Stromal cell of bone marrow (primary cell): ENCODE results near the gene MBD3L4.
A peak's percentile ranks its signal among the peaks of the same experiment; 100 is the strongest.
"Not testable (repeated sequence)": the region's sequence is repeated elsewhere in the genome, so short reads cannot be mapped to it uniquely, and the experiment has no call there.

Experiments used
- DNase-seq: peaks from one replicate; pipeline ENCODE4 v3.0.0-alpha.2; 2012; ENCODE audit warnings: low read depth

The MBD3L4 gene

DNA sequence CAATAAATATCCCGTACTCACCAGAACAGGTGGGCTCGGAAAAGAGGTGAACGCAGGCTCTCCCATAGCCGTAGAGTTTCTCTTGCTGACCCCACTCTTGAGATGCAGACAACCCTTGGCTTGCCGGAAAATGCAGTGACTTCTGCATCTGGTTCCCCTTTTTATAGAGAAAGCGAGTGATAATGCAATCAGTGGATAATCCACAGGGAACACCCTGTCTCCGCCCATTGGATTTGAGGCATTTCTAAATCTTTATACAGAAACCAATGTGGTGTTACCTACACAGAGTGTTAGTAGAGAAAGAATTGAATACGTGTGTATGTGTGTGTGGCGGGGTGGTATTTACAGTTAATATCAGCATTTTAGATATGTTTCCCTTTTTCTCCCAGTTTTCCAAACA is at the start of gene MBD3L4:
Gene MBD3L4 (minus strand): TSS at position 101 of the 400 bp plus-strand sequence. CDS start 35 bp downstream, at position 66.
- DNase-seq: not testable (repeated sequence)

DNA sequence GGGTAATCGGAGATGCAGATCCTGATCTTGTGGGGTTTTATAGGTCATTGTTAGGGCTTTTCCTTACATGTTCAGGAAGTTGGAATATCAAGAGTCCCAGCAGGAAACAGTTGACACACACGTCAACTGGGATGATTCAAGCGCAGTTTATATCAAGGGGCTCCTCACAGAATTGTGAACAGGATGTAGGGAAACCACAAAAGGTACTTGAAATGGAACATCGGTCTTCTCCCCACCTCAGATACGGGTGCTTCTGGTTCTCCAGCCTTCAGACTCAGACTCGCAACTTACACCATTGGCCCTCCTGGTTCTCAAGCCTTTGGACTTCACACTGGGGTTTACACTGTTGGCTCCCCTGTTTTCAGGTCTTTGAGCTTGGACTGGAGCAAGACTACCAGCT is 49.0 kb upstream of the MBD3L4 start:
- no peak for DNase-seq

DNA sequence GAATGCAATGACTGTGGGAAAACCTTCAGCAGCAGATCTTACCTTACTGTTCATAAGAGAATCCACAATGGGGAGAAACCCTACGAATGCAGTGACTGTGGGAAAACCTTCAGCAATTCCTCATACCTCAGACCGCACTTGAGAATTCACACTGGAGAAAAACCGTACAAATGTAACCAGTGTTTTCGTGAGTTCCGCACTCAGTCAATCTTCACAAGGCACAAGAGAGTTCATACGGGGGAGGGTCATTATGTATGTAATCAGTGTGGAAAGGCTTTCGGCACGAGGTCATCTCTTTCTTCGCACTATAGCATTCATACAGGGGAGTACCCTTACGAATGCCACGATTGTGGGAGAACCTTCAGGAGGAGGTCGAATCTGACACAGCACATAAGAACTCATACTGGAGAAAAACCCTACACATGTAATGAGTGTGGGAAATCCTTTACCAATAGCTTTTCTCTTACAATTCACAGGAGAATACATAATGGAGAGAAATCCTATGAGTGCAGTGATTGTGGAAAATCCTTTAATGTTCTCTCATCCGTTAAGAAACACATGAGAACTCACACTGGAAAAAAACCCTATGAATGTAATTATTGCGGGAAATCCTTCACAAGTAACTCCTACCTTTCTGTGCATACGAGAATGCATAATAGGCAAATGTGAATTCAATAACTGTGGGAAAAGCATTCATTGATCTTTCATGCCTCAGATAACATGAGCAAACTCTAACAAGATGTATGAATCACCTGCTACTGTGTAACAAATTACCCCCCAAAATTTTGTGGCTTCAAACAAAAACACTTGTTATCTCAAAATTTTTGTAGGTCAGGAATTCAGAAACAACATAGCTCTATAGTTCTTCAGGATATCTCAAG is 43.3 kb upstream of the MBD3L4 start:
- no peak for DNase-seq

DNA sequence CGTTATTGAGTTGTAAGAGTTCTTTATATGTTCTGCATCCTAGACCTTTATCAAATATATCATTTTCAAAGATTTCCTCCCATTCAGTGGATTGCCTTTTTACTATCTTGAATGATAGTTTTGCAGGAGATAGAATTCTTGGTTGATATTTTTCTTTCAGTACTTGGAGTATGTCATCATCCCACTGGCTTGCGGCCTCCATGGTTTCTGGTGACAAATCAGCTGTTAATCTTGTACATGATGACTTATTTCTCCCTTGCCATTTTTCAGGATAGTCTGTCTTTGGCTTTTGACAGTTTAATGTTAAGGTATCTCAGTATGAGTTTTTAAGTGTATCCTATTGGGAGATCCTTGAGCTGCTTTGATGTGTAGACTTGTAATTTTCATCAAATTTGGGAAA is 38.0 kb upstream of the MBD3L4 start:
- no peak for DNase-seq

DNA sequence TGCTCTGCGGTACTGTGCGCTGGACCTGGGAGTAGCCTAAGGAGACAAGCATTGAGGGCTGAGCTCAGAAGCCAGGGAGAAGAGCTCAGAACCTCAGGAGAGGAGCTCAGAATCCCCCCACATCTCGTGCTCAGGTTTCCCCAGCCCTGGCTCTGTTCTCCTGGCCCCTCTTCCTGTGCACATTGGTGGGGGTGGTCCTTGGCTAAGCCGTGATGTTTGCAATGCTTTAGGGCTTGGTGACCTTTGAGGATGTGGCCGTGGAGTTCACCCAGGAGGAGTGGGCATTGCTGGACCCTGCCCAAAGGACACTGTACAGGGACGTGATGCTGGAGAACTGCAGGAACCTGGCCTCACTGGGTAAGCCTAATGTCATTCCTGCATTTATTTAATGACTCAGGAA is 36.2 kb upstream of the MBD3L4 start:
- no peak for DNase-seq

DNA sequence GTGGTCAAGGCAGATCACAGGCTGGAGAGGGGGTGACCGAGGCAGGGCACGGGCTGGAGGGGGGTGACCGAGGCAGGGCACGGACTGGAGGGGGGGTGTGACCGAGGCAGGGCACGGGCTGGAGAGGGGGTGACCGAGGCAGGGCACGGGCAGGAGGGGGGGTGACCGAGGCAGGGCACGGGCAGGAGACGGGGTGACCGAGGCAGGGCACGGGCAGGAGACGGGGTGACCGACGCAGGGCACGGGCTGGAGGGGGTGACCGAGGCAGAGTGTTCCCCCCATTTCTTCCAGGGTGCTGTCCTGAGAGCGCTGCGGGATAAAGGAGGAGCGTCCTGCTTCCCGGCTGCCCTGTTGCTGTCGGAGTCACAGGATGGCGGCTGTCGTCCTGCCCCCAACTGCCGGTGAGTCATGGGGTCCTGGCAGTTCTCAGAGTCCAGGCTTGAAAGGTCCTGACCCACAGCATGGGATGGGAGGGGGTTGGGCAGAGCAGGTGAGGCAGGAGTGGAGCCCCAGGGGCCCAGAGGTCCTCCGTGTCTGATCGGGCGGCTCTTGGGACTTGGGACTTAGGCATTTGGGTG is 34.8 kb upstream of the MBD3L4 start:
- DNase-seq: no peak

DNA sequence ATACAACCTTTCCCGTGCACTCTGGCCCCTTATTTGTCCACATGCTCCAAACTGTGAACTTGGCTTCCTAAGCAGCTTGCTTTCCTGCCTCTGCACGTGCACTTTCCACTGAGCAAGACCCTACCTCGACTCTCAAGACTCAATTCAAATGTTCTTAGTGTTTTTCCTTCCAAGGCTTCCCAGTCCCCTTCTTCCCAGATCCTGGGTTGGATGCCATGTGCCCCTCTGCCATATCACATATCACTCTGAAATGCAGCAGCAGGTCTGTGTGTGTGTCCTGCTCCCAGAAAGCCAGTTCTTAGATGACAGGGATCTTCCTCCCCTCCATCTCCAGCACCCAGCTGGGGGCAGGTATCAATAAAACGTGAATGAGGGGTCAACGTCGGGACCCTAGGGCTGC is 32.6 kb upstream of the MBD3L4 start:
- no peak for DNase-seq

DNA sequence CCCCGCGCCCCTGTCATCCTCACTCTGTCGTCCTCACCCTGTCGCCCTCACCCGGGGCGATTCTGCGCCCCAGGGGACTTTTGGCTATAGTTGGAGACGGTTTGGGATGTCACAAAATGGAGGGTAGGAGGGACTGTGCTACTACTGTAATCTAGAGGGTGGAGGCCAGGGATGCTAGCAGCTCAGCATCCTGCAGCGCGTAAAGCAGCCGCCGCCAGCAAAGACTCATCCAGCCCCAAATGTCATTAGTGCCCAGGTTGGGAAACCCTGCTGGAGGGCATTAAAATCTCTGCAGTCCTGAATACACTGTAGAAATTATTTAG is 29.9 kb upstream of the MBD3L4 start:
- DNase-seq: no peak

DNA sequence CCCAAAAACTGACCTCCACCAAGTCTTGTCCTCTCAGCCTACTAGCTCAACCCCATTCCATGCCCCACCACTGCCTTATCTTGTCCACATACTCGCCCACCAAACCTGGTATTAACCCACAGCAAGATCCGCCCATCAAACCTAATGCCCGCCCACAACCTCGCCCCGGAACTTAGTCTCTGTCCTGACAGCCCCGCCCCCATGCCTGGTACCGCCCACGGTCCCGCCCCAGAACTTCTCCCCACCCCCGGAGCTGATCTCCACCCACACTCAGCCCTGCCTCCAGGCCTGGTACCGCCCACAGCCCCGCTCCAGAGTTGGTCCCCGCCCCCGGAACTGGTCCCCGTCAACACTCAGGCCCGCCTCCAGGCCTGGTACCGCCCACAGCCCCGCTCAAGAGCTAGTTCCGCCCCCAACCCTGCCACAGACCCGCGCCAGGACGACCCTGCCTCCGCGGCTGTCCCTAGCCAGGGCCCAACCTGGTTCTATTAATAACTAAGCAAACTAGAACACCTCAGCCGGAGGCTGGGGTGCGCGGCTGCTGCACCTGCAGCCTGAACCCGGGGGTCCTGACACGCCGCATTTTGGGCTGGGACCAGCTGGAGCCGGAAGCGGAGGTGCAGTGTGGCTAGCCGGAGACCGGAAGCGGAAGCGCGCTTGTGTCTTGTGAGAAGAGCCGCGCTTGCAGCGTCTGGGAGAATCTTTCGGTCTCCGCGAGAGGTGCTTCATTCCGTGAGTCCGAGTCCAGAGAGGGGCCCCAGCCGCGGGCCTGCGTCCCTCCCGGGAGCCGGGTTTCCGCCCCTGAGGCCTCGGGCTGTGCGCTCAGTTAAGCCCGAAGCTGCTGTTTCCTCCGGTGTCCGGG is 29.3 kb upstream of the MBD3L4 start, which contains the start of gene ZNF557:
Gene ZNF557 (plus strand): TSS at position 662 of the 862 bp plus-strand sequence. CDS start 5,372 bp downstream, outside the sequence.
- peak; percentile 94 for DNase-seq

DNA sequence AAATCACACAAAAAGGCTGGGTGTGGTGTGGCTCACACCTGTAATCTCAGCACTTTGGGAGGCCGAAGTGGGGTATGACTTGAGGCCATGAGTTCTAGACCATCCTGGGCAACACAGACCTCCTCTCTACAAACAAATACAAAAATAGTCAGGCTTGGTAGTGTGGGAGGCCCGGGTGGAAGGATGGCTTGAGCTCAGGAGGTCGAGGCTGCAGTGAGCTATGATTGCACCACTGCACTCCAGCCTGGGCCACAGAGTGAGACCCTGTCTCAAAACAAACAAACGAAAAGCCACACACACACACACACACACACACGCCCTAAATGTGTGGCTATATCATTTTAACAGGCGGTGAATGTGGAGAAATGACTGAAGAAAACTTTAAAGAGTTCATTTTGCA is 28.6 kb upstream of the MBD3L4 start:
- no peak for DNase-seq

DNA sequence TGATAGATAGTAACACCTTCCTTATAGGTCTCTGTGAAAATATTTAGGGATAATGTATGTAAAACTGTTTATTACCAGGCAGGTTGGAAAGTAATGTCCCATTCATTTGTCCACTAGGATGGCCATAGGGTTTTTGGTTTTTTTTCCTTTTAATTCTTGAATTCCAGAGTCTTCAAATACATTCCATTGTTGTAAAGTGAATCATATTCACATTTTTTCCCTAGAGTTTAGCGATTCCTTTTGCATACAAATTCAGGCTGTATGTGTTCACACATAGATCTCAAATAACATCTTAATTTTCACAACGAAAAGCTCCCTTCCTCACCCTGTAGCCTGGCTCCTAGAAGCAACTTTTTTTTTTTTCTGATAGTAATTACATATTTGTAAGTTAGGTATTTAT is 27.7 kb upstream of the MBD3L4 start:
- DNase-seq: no peak

DNA sequence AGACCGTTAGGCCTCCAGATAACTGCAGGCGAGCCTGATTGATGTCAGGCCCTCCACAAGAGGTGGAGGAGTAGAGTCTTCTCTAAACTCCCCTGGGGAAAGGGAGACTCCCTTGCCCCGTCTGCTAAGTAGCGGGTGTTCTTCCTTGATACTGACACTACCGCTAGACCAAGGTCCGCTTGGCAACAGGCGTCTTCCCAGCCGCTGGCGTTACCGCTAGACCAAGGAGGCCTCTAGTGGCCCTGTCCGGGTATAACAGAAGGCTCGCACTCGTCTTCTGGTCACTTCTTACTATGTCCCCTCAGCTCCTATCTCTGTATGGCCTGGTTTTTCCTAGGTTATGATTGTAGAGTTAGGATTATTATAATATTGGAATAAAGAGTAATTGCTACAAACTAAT is 27.1 kb upstream of the MBD3L4 start:
- not testable (repeated sequence) for DNase-seq

DNA sequence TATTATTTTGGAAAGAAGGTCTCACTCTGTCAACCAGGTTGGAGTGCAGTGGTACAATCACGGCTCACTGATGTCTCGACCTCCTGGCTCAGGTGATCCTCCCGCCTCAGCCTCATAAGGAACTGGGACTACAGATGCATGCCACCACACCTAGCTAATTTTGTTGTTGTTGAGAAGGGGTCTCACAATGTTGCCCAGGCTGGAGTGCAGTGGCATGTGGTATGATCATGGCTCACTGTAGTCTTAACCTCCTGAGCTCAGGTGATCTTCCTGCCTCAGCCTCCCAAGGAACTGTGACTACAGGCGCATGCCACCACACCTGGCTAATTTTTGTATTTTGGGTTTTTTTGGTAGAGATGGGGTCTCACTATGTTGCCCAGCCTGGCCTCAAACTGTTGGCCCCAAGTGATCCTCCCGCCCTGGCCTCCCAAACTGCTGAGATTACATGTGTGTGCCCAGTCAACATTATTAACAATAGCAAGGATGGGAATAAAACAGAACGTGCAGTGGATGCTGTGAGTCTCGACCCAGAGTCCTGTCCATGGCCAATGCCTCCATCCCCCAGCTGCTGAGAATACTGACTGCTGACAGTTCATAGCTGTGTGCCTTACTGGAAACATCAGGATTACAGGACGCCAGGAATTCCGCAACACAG is 23.9 kb upstream of the MBD3L4 start:
- DNase-seq: no peak

DNA sequence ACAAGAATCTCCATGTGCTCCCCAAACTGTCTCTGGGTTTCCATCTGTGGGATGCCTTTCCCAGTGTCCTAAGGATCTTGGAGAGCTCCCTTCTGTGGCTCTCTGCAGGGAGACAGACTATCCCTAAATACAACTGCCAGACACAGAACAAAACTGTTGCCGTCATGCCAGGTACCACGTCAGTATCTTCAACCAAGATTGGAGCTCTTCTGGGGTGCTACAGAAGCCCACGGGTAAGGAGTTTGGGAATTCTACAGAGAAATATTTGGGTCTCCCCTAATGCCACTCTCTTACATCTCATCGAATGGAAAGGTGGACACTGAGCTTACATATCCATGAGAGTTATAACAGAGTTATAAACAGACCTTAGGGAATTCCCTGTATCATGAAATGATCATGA is 23.4 kb upstream of the MBD3L4 start:
- no peak for DNase-seq

DNA sequence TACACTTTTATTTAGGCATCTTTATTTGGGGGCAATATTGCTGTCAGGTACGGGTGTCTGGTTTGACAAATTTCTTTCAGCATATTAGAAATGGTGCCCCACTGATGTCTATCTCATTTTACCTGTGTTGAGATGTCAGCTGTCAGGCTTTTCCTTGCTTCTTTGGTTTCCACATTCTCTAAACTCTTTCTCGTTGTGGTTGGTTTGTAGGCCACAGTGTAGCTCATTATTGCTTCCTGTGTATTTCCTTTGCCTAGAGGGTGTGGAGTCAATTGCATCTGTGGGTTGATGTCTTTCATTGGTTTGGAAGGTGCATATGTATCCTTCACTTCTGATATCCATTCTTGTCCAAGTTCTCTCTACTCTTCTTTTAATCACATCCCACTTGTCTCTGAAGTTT is 20.0 kb upstream of the MBD3L4 start:
- DNase-seq: not testable (repeated sequence)

DNA sequence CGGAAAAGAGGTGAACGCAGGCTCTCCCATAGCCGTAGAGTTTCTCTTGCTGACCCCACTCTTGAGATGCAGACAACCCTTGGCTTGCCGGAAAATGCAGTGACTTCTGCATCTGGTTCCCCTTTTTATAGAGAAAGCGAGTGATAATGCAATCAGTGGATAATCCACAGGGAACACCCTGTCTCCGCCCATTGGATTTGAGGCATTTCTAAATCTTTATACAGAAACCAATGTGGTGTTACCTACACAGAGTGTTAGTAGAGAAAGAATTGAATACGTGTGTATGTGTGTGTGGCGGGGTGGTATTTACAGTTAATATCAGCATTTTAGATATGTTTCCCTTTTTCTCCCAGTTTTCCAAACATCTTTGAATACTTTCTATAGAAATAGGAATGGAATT is 18.6 kb upstream of the MBD3L4 start, which contains the start of gene MBD3L3:
Gene MBD3L3 (minus strand): TSS at position 101 of the 400 bp plus-strand sequence. CDS start 71 bp downstream, at position 30.
- DNase-seq: not testable (repeated sequence)

DNA sequence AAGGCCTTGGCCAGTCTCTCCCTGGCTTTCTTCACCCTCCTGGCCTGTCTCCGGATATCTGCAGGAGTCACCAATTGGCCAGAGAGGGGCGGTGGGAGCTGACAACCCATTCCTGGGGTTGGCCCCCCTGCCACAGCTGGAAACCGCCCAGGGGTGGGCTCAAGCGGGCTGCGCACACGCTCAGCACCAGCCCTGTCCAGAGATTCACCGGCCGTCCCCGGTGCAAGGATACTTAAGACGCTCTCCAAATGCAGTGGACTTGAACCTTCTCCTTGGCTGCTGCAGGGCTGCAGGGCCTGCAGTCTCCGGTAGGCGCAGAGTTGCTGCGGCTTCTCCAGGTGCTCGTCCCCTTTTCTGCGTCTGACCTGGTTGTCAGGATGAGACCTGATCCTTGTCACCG is 16.4 kb upstream of the MBD3L4 start:
- not testable (repeated sequence) for DNase-seq

DNA sequence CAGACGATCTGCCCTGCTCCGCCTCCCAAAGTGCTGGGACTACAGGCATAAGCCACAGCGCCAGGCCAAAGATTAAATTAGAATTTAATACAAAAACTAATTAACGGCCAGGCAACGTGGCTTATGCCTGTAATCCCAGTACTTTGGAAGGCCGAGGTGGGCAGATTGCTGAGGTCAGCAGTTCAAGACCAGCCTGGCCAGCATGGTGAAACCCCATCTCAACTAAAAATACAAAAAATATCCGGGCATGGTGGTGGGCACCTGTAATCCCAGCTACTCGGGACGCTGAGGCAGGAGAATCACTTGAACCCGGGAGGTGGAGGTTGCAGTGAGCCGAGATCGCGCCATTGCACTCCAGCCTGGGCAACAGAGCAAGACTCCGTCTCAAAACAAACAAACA is 15.7 kb upstream of the MBD3L4 start:
- DNase-seq: not testable (repeated sequence)

DNA sequence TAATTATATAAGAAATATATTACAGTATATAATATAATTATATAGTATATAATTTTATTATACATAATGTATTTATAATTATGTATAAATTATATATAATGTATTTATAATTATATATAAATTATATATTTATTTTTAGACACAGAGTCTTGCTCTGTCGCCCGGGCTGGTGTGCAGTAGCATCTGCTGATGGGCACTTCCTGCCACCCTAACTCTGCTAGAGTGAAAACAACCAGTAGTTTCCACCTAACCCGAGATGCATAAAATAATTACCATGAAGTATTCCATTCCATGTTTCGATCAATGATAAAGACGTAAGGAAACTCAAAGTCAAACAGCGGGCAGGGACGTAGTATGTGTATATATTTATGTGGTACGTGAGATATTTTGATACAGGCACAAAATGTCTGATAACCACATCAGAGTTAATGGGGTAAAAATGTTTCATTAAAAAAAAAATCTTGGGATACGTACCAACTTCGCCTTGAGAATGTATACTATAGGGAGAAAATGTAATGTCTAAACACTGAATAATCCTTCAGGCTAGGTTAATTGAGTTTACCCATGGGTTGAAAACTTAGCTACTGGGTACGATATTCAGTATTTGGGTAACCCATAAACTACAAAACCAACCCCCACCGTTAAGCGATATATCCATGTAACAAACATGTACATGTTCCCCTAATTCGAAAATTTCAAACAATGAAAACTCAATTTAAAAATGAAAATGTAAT is 14.8 kb upstream of the MBD3L4 start:
- DNase-seq: not testable (repeated sequence)

DNA sequence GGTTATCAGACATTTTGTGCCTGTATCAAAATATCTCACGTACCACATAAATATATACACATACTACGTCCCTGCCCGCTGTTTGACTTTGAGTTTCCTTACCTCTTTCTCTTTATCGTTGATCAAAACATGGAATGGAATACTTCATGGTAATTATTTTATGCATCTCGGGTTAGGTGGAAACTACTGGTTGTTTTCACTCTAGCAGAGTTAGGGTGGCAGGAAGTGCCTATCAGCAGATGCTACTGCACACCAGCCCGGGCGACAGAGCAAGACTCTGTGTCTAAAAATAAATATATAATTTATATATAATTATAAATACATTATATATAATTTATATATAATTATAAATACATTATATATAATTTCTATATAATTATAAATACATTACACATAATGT is 12.9 kb upstream of the MBD3L4 start:
- DNase-seq: not testable (repeated sequence)

DNA sequence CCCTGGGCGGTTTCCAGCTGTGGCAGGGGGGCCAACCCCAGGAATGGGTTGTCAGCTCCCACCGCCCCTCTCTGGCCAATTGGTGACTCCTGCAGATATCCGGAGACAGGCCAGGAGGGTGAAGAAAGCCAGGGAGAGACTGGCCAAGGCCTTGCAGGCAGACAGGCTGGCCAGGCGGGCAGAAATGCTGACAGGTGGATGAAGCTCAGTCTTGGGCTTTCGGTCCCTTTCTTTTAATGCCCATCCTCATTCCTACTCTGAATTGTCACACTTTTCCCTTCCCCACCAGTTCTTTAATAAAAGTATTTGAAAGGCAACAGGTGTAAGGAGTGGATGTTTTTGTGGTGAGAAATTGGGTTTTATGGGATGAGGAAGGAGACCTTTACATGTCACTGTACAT is 11.4 kb upstream of the MBD3L4 start:
- not testable (repeated sequence) for DNase-seq
